GM23248 (cell line): ENCODE data around the gene FOXR1.

Experiments
- EZH2 ChIP-seq: fragments of 200-600 bp; sonication (generic); IDR thresholded peaks from 2 replicates; pipeline ENCODE4 v1.6.1; 2018; ENCODE audit warnings: antibody characterized with exemption, mild to moderate bottlenecking; ENCODE audit not compliant: insufficient read depth, poor library complexity, severe bottlenecking
- EZH2phosphoT487 ChIP-seq: fragments of 200-600 bp; sonication (generic); IDR thresholded peaks from 2 replicates; pipeline ENCODE4 v1.6.1; 2018; ENCODE audit warnings: antibody characterized with exemption, moderate library complexity, mild to moderate bottlenecking, low read depth; ENCODE audit not compliant: insufficient read depth

DNA sequence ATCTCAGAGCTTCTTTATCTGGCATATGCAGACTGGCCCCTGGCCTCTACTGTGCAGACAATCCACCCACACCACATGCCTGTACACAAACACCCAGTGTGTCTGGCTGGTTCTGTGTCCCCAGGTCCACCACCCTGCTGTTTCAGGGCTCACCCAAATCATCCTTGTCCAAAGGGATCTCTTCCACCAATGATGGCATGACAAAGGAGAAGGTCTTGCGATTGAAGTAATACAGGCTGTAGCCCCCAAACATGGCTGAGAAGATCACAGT lies 57.4 kb downstream of the FOXR1 start:
- TF ChIP-seq EZH2 = no peak
- no peak for TF ChIP-seq EZH2phosphoT487
